H1 (cell line): ENCODE measurements around the gene MAML1. TPM values are rescaled to one million over a fixed set of nuclear protein-coding genes. Genes with fewer than 3 reads are reported as not detected.

ENCODE experiments used
- CTCF ChIA-PET: fragments of 300-600 bp; sonication (Branson Sonifier 250); formaldehyde crosslinking; loops from one replicate; lab custom pipeline; 2021; ENCODE audit not compliant: partially characterized antibody; lab: Charles Lee
- POLR2A ChIA-PET: fragments of 300-600 bp; sonication (Branson Sonifier 250); formaldehyde crosslinking; loops from one replicate; lab custom pipeline; 2021; ENCODE audit warnings: inconsistent platforms; ENCODE audit not compliant: partially characterized antibody; lab: Charles Lee
- DNase-seq, 2 experiments: peaks; one replicate each; pipeline versions ENCODE4 v3.0.0 to v3.0.0-alpha.2; 2010 to 2022; ENCODE audit warnings: low spot score in 2 of 2, low read depth in 1 of 2, mixed read lengths in 1 of 2
- FAIRE-seq: peaks from 2 replicates; lab custom pipeline; 2011; peaks lifted over from hg19 to GRCh38; lab: Jason Lieb, UNC
- H2AFZ ChIP-seq: 2 replicates; pipeline ENCODE4 v1.8.1; 2012; ENCODE audit warnings: low read length, inconsistent platforms
- H2AK5ac ChIP-seq: 2 replicates; pipeline ENCODE4 v1.6.1; 2013; ENCODE audit warnings: low read depth, low read length
- H2BK120ac ChIP-seq: replicated peaks from 2 replicates; pipeline ENCODE3; 2013; ENCODE audit warnings: low read depth, low read length, inconsistent platforms
- H2BK12ac ChIP-seq: 2 replicates; pipeline ENCODE4 v1.6.1; 2013; ENCODE audit warnings: low read depth, low read length
- H2BK15ac ChIP-seq: 2 replicates; pipeline ENCODE4 v1.6.1; 2013; ENCODE audit warnings: low read length
- H2BK20ac ChIP-seq: 2 replicates; pipeline ENCODE4 v1.6.1; 2013; ENCODE audit warnings: low read length
- H2BK5ac ChIP-seq: 2 replicates; pipeline ENCODE4 v1.6.1; 2013; ENCODE audit warnings: low read depth, low read length
- H3K14ac ChIP-seq: 2 replicates; pipeline ENCODE4 v1.6.1; 2013; ENCODE audit warnings: inconsistent platforms; ENCODE audit not compliant: insufficient read length
- H3K18ac ChIP-seq: 2 replicates; pipeline ENCODE4 v1.6.1; 2013; ENCODE audit warnings: low read length; ENCODE audit errors: extremely low read depth
- H3K23ac ChIP-seq: 2 replicates; pipeline ENCODE4 v1.6.1; 2013; ENCODE audit warnings: inconsistent platforms; ENCODE audit not compliant: insufficient read length
- H3K23me2 ChIP-seq: 2 replicates; pipeline ENCODE4 v1.6.1; 2013; ENCODE audit warnings: low read depth, low read length
- H3K27ac ChIP-seq: 2 replicates; pipeline ENCODE4 v1.6.1; 2011; ENCODE audit warnings: low read depth, low read length, inconsistent platforms
- H3K27me3 ChIP-seq, 4 experiments: replicated peaks in 1 of 4; 1 replicate in 1 of 4; 2 replicates in 3 of 4; pipeline versions ENCODE4 v1.6.1 to v1.8.1; 2011 to 2013; ENCODE audit warnings: low read length in 3 of 4, mild to moderate bottlenecking in 3 of 4, inconsistent platforms in 2 of 4, mixed read lengths in 2 of 4, moderate library complexity in 1 of 4; ENCODE audit not compliant: control insufficient read depth in 3 of 4, insufficient read depth in 3 of 4; ENCODE audit errors: extremely low read depth in 1 of 4
- H3K36me3 ChIP-seq, 4 experiments: 2 replicates each; pipeline versions ENCODE4 v1.6.1 to v1.8.1; 2011 to 2013; ENCODE audit warnings: mild to moderate bottlenecking in 4 of 4, low read length in 3 of 4, moderate library complexity in 2 of 4, control low read depth in 1 of 4, inconsistent platforms in 1 of 4; ENCODE audit not compliant: insufficient read depth in 4 of 4, control insufficient read depth in 2 of 4
- H3K4ac ChIP-seq: replicated peaks from 2 replicates; pipeline ENCODE3; 2013; ENCODE audit warnings: low read length, low read depth, mixed read lengths, inconsistent platforms; ENCODE audit not compliant: insufficient read length
- H3K4me1 ChIP-seq, 4 experiments: replicated peaks in 1 of 4; 1 replicate in 1 of 4; 2 replicates in 3 of 4; pipeline versions ENCODE4 v1.6.1 to v1.8.1; 2011 to 2013; ENCODE audit warnings: low read length in 3 of 4, inconsistent platforms in 2 of 4, mixed read lengths in 1 of 4; ENCODE audit not compliant: insufficient read depth in 4 of 4, control insufficient read depth in 3 of 4
- H3K4me2 ChIP-seq, 2 experiments: 2 replicates each; pipeline versions ENCODE4 v1.6.1 to v1.8.1; 2011 to 2013; ENCODE audit warnings: low read depth in 2 of 2, low read length in 2 of 2, control low read depth in 1 of 2, inconsistent platforms in 1 of 2, mild to moderate bottlenecking in 1 of 2; ENCODE audit not compliant: insufficient read depth in 1 of 2
- H3K4me3 ChIP-seq, 4 experiments: fragments of 200-600, 300-600 bp in 1 of 4; sonication (generic), shearing (Covaris generic), sonication (Bioruptor Twin) in 1 of 4; 2 replicates each; pipeline versions ENCODE4 v1.5.1 to v1.8.1; 2011 to 2016; ENCODE audit warnings: low read length in 4 of 4, low read depth in 3 of 4, control low read depth in 2 of 4, inconsistent platforms in 2 of 4, mild to moderate bottlenecking in 2 of 4, mixed read lengths in 1 of 4, moderate library complexity in 1 of 4; ENCODE audit not compliant: insufficient read depth in 2 of 4; ENCODE audit errors: extremely low read depth in 1 of 4
- H3K56ac ChIP-seq: replicated peaks from 2 replicates; pipeline ENCODE3; 2013; ENCODE audit warnings: low read depth, mild to moderate bottlenecking, mixed read lengths, low read length, inconsistent platforms; ENCODE audit not compliant: insufficient read length
- H3K79me1 ChIP-seq: 2 replicates; pipeline ENCODE4 v1.6.1; 2013; ENCODE audit warnings: low read depth, low read length, control low read depth
- H3K79me2 ChIP-seq, 2 experiments: 2 replicates each; pipeline versions ENCODE4 v1.6.1 to v1.8.1; 2012 to 2013; ENCODE audit warnings: low read length in 2 of 2, mild to moderate bottlenecking in 2 of 2, inconsistent platforms in 1 of 2; ENCODE audit not compliant: insufficient read depth in 2 of 2, control insufficient read depth in 1 of 2
- H3K9ac ChIP-seq, 4 experiments: replicated peaks in 1 of 4; 1 replicate in 1 of 4; 2 replicates in 3 of 4; pipeline versions ENCODE4 v1.6.1 to v1.8.1; 2011 to 2013; ENCODE audit warnings: low read depth in 3 of 4, low read length in 3 of 4, control low read depth in 2 of 4, mild to moderate bottlenecking in 2 of 4, moderate library complexity in 2 of 4, inconsistent platforms in 1 of 4; ENCODE audit errors: extremely low read depth in 1 of 4
- H3K9me3 ChIP-seq, 2 experiments: 2 replicates each; pipeline versions ENCODE4 v1.6.1 to v1.8.1; 2012 to 2013; ENCODE audit warnings: mild to moderate bottlenecking in 2 of 2, moderate library complexity in 2 of 2, control low read depth in 1 of 2, inconsistent platforms in 1 of 2, low read depth in 1 of 2, low read length in 1 of 2, mixed read lengths in 1 of 2; ENCODE audit not compliant: insufficient read depth in 2 of 2
- H4K20me1 ChIP-seq, 2 experiments: replicated peaks in 1 of 2; 2 replicates each; pipeline versions ENCODE3 to v1.8.1; 2011 to 2013; ENCODE audit warnings: inconsistent platforms in 2 of 2, low read length in 2 of 2, mild to moderate bottlenecking in 1 of 2; ENCODE audit not compliant: insufficient read depth in 2 of 2, control insufficient read depth in 1 of 2
- H4K5ac ChIP-seq: 2 replicates; pipeline ENCODE4 v1.6.1; 2013; ENCODE audit warnings: low read length, low read depth, mixed read lengths, inconsistent platforms; ENCODE audit not compliant: insufficient read length
- H4K8ac ChIP-seq: 2 replicates; pipeline ENCODE4 v1.8.0; 2013; ENCODE audit warnings: mild to moderate bottlenecking, moderate library complexity, low read length, inconsistent platforms; ENCODE audit not compliant: insufficient read depth; ENCODE audit errors: extremely low read depth
- H4K91ac ChIP-seq: replicated peaks from 2 replicates; pipeline ENCODE3; 2013; ENCODE audit warnings: low read length, mixed read lengths, inconsistent platforms; ENCODE audit not compliant: insufficient read length
- EP300 ChIP-seq, 2 experiments: IDR thresholded peaks; 1 replicate in 1 of 2; 2 replicates in 1 of 2; pipeline ENCODE4 v1.6.1; 2011 to 2012; ENCODE audit warnings: low read depth in 2 of 2, low read length in 2 of 2, mild to moderate bottlenecking in 2 of 2, borderline replicate concordance in 1 of 2, inconsistent platforms in 1 of 2, moderate library complexity in 1 of 2
- HDAC2 ChIP-seq, 2 experiments: fragments of 300-600 bp in 1 of 2; sonication (generic) in 1 of 2; IDR thresholded peaks; 2 replicates each; pipeline ENCODE4 v1.6.1; 2011 to 2012; ENCODE audit warnings: low read depth in 2 of 2, low read length in 2 of 2, mild to moderate bottlenecking in 2 of 2, moderate library complexity in 2 of 2, borderline replicate concordance in 1 of 2, inconsistent platforms in 1 of 2
- KDM1A ChIP-seq: fragments of 200-600, 300-600 bp; sonication (generic); IDR thresholded peaks from 2 replicates; pipeline ENCODE4 v1.7.1; 2016; ENCODE audit warnings: mild to moderate bottlenecking, low read length, borderline replicate concordance
- KDM5A ChIP-seq: fragments of 200-600 bp; IDR thresholded peaks from 2 replicates; pipeline ENCODE4 v1.7.1; 2012; ENCODE audit warnings: mild to moderate bottlenecking, low read length, inconsistent platforms, mixed read lengths
- RAD21 ChIP-seq, 2 experiments: IDR thresholded peaks in 1 of 2; conservative IDR thresholded peaks in 1 of 2; 2 replicates each; pipeline ENCODE4 v1.6.1; 2011; ENCODE audit warnings: low read depth in 2 of 2, low read length in 2 of 2, improper control_type of control experiment in 1 of 2, inconsistent platforms in 1 of 2, mild to moderate bottlenecking in 1 of 2, moderate library complexity in 1 of 2
- RBBP5 ChIP-seq: IDR thresholded peaks from 2 replicates; pipeline ENCODE4 v1.7.1; 2012; ENCODE audit warnings: low read depth, mild to moderate bottlenecking, inconsistent platforms, low read length, moderate library complexity, borderline replicate concordance
- RXRA ChIP-seq: IDR thresholded peaks from 2 replicates; pipeline ENCODE4 v1.6.1; 2011; ENCODE audit warnings: low read depth, mild to moderate bottlenecking, low read length, moderate library complexity; ENCODE audit not compliant: insufficient read depth
- SIN3A ChIP-seq, 2 experiments: IDR thresholded peaks in 1 of 2; conservative IDR thresholded peaks in 1 of 2; 2 replicates each; pipeline ENCODE4 v1.6.1; 2011 to 2012; ENCODE audit warnings: low read length in 2 of 2, improper control_type of control experiment in 1 of 2, low read depth in 1 of 2, mild to moderate bottlenecking in 1 of 2
- TEAD4 ChIP-seq: IDR thresholded peaks from 2 replicates; pipeline ENCODE4 v1.6.1; 2012; ENCODE audit warnings: low read depth, low read length, inconsistent platforms, mixed read lengths
- WGBS, 2 experiments: shearing (Covaris generic) in 1 of 2; methylation state at CpG; one replicate each; pipeline versions ENCODE4 v1.1.6 to v1.1.7; 2013 to 2015; ENCODE audit warnings: low lambda C conversion rate in 2 of 2, mixed read lengths in 2 of 2, inconsistent platforms in 1 of 2, low coverage in 1 of 2, missing lambda C conversion rate in 1 of 2; ENCODE audit not compliant: insufficient replicate concordance in 2 of 2, insufficient coverage in 1 of 2, insufficient read length in 1 of 2; ENCODE audit errors: extremely low coverage in 1 of 2, missing lambda C conversion rate in 1 of 2; 5-methylcytosine and 5-hydroxymethylcytosine counted together
- polyA plus RNA-seq, 7 experiments: library from polyadenylated mRNA; depleted of rRNA in 3 of 7; stranded (reverse) in 5 of 7; unstranded in 2 of 7; fragments of >200 nt in 5 of 7; fragments of 200-250 nt in 2 of 7; gene quantifications; 1 replicate in 5 of 7; 2 replicates in 1 of 7; 4 replicates in 1 of 7; pipeline versions ENCODE4 v1.2.1 to v1.2.3, GENCODE V29; 2011 to 2013; ENCODE audit warnings: missing spikeins in 2 of 7, mixed read lengths in 2 of 7
- total RNA-seq: library from RNA; stranded (reverse); fragmentation: NEBNext Ultra II Directional; extraction: Animal tissue kit (Norgen Biotek cat#: 25700); gene quantifications from 2 replicates; pipeline ENCODE4 v1.2.1, GENCODE V29; 2021

Gene MAML1
- total and polyA plus RNA-seq, 2 of the 8 experiments (the other 6 are each of a cell fraction or from before 2014, with no cell fraction given) = 17.1 to 41.9 TPM

- H3K4me1 ChIP-seq = peaks cover 3 to 21% (median 4%) of the 10 kb centered on the region in 4 experiments
- H4K5ac ChIP-seq = no peak overlapping the region
- DNase-seq = no peak
- ChIA-PET CTCF (interaction anchor here (0.6 to 6.0 kb wide), 9 partner anchors 12 to 464 kb away, joined by 3 to 53 read pairs (median 4); partner anchors contain the start of gene LTC4S), POLR2A (interaction anchor here (1.0 to 2.5 kb wide), 3 partner anchors 11 to 148 kb away, joined by 3 to 10 read pairs (median 5); no protein-coding TSS in a partner anchor)
- no peak overlapping the region for H3K18ac ChIP-seq
- H3K27ac ChIP-seq = no peak overlapping the region
- H2BK120ac ChIP-seq = no peak overlapping the region
- 79% methylated on average over 9 of the region's 12 CpGs; no CpG with 5 or more reads in 1 of the 2 experiments for WGBS, 2 experiments
- no peak overlapping the region for H2BK15ac ChIP-seq
- no peak overlapping the region for H3K14ac ChIP-seq
- H3K23me2 ChIP-seq = no peaks in the 10 kb centered on the region
- peaks cover 20 to 54% (median 34%) of the 10 kb centered on the region in 4 experiments for H3K36me3 ChIP-seq
- peaks cover 18 to 24% of the 10 kb centered on the region in 2 experiments for H4K20me1 ChIP-seq
- no peak overlapping the region for H3K23ac ChIP-seq
- H4K8ac ChIP-seq = no peak overlapping the region
- TF ChIP-seq SIN3A (conservative IDR thresholded peaks at IDR 0.05 in 1 of 2, IDR thresholded peaks at IDR 0.05 in 1 of 2; ENCODE audit: low read depth in 1 of 2, low read length in 2 of 2) (no peak), EP300 (IDR thresholded peaks at IDR 0.05; ENCODE audit: borderline replicate concordance in 1 of 2, low read depth in 2 of 2, low read length in 2 of 2) (no peak), TEAD4 (no peak), RBBP5 (no peak), RXRA (no peak), KDM1A (no peak), KDM5A (no peak), HDAC2 (IDR thresholded peaks at IDR 0.05; ENCODE audit: borderline replicate concordance in 1 of 2, low read depth in 2 of 2, low read length in 2 of 2) (no peak), RAD21 (IDR thresholded peaks at IDR 0.05 in 1 of 2, conservative IDR thresholded peaks at IDR 0.05 in 1 of 2; ENCODE audit: low read depth in 2 of 2, low read length in 2 of 2) (no peak)
- no peak overlapping the region for H3K4ac ChIP-seq
- no peaks in the 10 kb centered on the region for H3K27me3 ChIP-seq
- no peak overlapping the region for H2AFZ ChIP-seq
- no peak overlapping the region for H2BK12ac ChIP-seq
- H3K56ac ChIP-seq = no peak overlapping the region
- H2BK20ac ChIP-seq = no peak overlapping the region
- H3K4me2 ChIP-seq = no peak overlapping the region
- FAIRE-seq = no peak
- no peak overlapping the region for H2AK5ac ChIP-seq
- H3K9me3 ChIP-seq = no peaks in the 10 kb centered on the region
- peaks cover 12% of the 10 kb centered on the region for H3K79me1 ChIP-seq
- no peak overlapping the region for H2BK5ac ChIP-seq
- H3K79me2 ChIP-seq = peaks cover 0 to 48% of the 10 kb centered on the region in 2 experiments; a peak in 2 of 4 replicates
- H3K4me3 ChIP-seq = no peak overlapping the region
- no peak overlapping the region for H4K91ac ChIP-seq
- no peak overlapping the region for H3K9ac ChIP-seq
These were observed 34.3 kb downstream of the MAML1 start for GRCh38 chr5:179766726-179767455.
